OCI-LY1 (cell line): Measurements from ENCODE around the gene TMEM51.

Experiments
- EZH2 ChIP-seq: fragments of 200-600 bp; sonication (generic), shearing (Covaris generic); IDR thresholded peaks from 2 replicates; pipeline ENCODE4 v1.8.0; 2017; ENCODE audit warnings: borderline replicate concordance, mixed run types, mild to moderate bottlenecking, antibody characterized with exemption, low read length, moderate library complexity, mixed read lengths
- TF ChIP-seq, protein P1 (sequence below): fragments of 200-600 bp; sonication (generic), shearing (Covaris generic); IDR thresholded peaks from 2 replicates; pipeline ENCODE4 v1.5.1; 2017; ENCODE audit warnings: mild to moderate bottlenecking, antibody characterized with exemption, low read length, moderate library complexity, mixed read lengths

DNA sequence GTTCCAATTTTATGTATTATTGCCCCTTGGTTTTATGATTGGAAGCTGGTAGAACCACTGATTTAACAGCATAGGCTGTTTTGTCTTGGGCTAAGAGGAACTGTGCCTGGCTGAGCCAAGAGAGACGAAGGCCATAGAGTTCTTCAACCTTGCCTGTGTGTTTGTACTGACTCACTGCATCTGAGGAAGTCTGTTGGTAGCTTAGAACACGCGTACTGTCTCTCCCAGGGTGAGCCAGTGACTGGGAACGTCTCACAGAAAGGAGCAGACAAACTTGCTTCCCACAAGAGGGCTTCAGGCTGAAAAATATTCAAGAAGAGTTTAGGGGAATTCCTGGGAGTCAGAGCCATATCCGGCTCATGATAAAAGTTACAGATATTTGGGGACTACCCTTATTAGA is 14.9 kb downstream of the TMEM51 start:
- TF ChIP-seq, protein P1, sequence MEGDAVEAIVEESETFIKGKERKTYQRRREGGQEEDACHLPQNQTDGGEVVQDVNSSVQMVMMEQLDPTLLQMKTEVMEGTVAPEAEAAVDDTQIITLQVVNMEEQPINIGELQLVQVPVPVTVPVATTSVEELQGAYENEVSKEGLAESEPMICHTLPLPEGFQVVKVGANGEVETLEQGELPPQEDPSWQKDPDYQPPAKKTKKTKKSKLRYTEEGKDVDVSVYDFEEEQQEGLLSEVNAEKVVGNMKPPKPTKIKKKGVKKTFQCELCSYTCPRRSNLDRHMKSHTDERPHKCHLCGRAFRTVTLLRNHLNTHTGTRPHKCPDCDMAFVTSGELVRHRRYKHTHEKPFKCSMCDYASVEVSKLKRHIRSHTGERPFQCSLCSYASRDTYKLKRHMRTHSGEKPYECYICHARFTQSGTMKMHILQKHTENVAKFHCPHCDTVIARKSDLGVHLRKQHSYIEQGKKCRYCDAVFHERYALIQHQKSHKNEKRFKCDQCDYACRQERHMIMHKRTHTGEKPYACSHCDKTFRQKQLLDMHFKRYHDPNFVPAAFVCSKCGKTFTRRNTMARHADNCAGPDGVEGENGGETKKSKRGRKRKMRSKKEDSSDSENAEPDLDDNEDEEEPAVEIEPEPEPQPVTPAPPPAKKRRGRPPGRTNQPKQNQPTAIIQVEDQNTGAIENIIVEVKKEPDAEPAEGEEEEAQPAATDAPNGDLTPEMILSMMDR, result no peak
- no peak for TF ChIP-seq EZH2
